ENCODE measurements around the gene PADI6.
A peak's percentile ranks its signal among the peaks of the same experiment; 100 is the strongest.
"Not testable (repeated sequence)": the region's sequence is repeated elsewhere in the genome, so short reads cannot be mapped to it uniquely, and the experiment has no call there.

PADI6 gene

DNA sequence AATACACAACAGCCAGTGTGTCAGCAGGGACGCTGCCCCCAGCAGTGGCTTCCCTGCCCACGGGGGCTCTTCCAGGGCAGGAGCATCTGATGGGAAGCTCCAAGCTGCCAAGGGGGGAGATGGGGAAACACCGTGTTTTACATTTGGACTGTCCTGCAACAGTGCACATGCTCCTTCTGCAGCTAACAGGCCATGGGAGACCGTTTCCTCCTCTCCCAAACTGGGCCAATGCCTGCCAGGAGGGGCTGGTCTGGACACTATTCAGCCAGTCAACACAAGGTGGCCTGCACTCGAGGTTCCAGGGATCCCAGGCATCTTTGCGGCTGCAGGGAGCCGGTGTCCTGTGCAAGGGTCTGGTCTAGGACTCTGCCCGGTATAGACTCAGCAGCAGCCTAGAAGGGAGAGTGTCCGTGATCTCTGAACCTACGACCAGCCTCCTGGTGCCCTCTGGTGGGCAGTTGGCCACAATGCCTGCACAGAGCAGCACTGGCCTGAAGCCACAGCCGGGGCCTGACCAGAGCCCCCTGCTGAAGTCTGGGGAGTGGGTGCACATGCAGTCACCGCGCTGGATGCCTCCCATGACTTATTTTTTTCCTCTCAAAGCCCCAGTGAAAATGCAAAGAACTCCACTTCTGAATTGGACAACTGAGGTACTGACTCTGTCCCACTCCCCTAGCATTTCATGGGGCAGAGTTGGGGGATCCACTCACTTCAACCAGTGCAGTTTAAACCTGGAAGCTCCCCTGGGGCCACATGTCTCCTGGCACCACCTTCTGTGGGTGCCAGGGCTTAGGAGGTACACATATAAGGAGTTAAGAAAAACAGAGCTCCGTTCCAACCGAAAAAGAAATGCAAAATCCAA is 34.1 kb downstream of the PADI6 start:
- peak; percentile 29 for DNase-seq

DNA sequence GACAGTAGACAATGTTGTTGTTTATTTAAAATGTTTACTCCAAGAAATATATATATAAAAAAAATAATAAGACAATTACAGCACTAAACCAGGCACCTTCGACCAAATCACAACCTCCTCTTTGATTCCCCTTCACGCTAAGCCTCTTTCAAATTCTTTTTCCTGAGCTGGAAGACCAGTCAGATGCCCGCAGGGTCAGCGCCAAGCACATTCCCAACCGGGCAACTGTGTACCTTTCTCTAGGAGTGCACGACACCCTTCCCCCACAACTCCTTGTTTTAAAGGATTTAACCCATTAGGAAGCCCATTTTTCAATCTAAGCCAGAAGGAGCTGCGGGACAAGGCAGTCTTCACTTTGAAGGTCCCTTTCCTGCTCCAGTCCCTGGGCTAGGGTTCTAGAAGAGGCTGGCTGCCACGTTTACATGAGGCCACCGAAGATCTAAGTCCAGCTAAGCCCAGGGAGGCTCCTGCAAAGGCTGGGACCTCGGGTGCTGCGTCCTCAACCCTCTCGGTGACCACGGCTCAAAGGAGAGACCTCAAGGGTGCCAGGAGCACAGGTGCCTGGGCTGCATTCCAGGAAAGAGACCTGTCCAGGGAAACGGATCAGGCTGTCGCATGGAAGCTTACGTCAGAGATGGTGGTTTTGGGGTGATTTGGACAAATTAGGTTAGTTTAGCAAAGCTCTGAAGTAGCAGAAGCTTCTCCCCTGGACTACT is 34.9 kb downstream of the PADI6 start:
- not testable (repeated sequence) for DNase-seq

DNA sequence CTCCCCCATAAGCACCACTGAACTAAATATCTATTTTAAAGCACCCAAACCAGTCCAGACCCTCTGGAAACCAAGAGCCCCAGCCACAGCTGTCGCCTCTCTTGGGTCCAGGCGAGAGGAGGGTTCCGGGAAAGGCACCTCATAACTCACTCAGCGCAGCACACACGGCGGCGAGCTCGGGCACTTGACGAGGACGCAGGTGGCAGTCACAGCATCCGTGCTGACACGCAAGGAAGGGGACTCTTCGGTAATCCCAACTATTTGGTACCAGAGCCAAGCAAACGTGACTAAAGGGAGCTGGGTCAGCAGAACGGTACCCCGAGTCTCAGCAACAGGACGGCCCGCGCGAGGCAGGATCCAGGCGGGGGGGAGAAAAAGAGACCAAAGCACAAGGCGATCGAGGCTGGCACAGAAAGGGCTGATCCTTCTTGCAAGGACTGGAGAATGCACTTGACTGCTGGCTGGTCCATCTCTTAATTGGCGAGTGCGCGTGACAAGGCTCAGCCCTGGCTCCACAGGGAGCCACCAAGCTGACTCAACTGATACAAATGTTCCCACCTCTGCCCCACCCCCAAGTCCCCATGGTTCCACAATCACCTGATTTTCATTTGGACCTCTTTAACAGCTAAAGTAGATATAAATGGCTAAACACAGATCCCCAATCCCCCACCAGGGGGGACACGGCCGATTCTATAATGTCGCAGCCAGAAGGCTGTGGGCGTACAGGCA is 36.0 kb downstream of the PADI6 start:
- not testable (repeated sequence) for DNase-seq

DNA sequence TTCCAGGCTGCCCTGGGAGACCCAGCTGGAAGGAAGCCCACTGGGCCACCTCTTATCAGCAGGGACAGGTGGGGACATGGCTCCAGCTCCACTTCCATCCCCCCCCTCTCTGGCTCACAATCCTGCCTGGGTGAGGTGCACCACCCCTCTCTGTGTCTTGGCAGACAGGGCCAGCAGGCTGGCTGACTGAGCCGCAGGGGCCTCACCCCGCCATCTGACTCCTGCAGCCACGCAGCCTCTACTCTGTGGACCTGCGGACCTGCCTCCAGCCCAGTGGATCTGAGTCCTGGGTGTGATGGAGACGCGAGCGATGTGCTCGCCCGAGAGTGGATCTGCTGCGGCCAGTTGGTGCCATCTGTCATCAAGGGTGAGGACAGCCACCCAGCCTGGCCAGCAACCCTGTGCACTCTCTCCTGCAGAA is 37.4 kb downstream of the PADI6 start:
- no peak for DNase-seq

DNA sequence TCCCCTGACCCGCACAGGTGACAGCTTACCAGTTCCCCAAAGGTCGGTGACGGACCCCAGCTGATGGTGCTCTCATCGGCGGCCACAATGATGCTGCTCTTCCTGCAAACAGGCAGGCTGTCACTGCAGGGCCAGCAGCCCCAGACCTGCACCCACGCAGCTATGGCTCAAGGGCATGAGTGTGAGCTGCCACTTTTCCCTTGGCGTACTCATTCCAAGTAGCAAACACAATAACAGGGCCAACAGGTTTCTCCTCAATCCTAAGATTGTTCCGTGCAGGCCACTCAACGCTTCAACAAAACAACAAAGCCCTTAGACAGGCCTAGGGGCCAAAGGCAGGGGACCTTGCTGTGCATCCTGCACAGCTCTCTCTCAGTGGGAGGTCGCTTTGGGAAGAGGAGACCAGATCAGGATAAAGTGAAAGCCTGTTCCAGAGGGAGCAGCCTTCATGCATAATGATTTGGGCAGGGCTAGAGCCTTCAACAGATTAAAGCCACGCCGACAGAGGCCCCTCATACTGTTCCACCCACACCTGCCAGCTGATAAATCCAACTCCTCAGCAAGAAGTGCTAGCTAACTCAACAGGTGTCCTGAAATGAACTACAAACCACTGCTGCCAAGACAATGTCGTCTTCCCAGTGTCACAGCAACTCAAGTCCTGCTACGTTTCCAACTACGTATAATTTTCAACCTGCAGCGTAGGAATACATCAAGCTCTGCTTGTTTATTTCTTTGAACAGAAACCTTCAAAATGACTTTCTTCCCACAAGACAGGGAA is 40.3 kb downstream of the PADI6 start:
- DNase-seq, result no peak

DNA sequence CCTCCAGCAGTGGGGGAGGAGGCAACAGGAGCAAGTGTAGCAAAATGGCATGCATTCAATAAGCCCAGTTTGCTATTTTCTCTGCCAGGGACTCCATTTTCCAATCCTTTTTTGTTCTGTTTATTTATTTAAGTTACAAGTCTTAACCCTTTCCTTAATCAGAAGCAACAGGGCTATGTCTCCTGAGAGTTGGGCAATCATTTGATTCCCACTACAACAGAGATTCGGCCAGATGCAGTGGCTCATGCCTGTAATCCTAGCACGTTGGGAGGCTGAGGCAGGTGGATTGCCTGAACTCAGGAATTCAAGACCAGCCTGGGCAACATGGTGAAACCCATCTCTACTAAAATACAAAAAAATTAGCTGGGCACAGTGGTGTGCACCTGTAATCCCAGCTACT is 42.0 kb downstream of the PADI6 start:
- DNase-seq, result no peak

DNA sequence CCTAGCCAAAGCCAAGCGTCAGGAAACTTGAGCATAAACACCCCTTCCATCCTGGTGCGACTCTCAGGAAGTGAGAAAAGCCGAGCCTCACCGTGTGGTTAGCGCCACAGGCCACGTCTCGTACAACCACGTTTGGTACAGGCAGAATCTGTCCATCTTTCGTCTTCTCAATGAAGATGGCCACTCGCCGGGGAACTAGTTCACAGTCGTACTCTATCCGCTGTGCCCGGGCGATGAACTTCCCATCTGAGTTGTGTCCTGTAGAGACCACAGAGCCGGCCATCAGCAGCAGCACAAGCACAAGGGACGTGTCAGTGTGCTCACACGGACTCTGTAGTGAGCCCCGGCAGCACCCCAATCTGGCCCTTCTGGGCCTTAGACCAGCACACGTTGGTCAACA is 44.4 kb downstream of the PADI6 start:
- no peak for DNase-seq

DNA sequence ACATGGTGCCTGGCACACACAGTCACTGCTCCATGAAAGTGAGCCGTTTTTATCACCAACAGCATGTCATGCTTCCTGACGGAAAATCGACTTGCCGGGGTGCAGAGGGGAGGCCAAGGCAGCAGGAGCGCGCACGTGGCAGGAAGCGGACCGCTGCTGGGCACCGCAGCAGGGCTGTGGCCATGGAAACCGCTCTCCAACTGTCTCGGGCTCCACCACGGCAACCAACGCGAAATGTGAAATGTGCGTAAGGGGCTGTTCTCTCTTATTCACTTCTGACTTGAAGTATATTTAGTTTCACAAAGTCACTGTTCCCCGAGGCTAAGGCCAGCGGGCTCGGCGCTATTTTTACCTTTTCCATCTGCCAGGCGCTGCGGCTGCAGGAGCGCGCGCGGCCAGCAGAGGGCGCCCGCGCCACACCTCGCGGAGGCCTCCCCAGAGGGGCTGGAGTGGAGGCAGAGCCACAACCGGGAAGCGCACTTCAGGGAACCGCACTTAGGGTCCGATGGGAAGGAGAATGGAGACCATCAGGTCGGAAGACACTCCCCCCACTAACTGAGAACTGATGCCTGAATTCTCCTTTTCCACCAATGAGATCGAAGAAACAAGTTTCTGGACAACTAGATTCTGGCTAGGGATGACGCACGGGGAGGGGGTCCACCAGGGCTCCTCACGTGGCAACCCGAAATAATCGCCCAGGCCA is 47.8 kb downstream of the PADI6 start:
- DNase-seq, result peak; percentile 68

DNA sequence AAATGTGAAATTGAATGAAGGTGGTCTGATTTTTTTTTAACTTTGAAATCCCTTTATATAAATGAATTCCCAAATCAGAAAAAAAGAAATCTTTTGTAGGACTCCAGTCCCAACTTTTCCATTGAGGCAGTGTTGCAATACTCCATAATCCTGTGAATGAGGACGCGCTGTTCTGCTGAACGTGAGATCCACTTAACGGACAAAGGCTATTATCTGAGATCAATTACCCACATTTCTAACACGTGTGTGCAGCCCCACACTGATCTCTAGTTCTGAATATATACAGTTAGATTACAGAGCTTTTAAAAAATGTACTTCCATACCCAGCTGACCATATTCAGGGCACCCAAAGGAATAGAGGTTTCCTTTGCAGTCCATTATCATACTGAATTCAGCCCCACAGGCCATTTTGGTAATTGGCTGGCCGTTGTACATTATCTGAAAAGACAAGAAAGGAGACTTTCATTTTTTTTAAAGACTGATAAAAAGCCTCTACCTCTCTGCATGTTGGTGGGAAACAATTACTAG is 48.5 kb downstream of the PADI6 start:
- no peak for DNase-seq

DNA sequence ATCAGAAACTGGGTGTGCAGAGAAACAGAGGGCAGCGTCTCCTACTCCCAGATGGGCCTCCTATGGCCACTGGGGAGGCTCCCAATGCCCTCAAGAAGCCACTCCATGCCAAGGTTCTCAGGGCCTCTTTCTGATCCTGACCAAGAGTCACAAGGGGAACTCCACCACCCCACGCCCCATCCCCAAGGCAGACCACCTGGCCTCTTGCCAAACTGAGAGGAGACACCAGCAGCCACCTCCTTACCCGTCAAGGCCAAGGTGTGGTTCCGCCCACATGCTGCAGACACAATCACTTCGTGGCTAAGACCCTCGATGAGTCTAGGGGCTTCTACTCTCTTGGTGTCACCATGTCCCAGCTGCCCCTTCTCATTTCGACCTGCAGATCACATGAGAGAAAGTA is 50.5 kb downstream of the PADI6 start:
- no peak for DNase-seq

DNA sequence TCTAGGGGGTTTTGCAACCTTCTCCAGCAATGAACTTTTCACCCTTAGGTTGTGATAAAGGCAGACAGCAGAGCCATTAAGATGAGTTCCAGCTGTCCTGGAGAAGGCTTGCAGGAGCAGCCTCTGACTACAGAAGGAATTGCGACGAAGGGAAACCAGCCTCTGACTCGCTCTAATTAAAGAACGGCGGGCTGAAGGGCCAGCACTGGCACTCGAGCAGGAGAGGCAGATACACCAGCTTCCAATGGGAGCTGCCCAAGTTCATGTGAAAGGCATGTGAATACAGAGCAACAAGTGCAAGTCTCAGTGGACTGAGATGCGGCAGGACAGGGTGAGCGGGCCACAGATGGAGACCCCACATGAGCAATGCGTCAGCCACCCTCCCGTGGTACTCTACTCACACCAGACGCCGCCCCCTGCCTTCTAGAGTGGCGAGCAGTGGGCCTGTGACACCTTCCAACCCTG is 51.8 kb downstream of the PADI6 start:
- no peak for DNase-seq

DNA sequence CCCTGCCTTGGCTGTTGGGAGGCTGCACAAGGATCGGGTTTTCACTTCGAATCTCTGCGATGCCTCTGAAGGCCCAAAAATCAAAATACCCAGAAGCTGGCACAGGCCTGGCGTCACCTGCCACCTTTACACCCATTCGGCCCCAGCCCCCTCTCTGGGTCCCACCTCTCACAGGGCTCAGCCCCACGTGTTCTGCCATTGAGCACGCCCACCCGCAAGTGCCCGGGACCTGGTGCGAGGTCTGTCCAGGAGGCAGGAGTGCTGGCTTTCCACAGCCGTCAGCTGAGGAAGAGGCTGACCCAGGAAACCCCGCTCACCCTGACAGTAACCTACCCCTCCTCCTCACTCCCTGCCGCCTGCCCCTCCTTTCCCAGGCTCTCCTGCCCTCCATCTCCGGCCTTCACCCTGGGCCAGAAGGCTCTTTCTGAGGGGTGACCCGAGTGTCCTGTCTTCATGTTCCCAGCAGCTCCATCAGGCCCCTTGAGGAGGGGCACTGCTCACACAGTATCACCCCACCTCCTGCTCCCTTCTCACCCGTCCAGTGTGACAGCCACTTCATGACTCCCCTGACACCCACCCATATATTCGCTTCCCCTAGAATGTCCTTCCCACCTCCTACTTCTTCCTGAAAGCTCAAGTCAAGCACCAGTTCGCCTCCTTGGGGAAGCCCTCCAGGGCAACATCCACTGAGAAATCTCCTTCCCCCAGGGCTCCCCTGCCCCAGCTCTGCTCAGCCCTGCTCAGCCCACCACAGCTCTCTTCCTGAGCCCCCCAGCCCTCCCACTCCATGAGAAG is 54.0 kb downstream of the PADI6 start:
- DNase-seq, result no peak

DNA sequence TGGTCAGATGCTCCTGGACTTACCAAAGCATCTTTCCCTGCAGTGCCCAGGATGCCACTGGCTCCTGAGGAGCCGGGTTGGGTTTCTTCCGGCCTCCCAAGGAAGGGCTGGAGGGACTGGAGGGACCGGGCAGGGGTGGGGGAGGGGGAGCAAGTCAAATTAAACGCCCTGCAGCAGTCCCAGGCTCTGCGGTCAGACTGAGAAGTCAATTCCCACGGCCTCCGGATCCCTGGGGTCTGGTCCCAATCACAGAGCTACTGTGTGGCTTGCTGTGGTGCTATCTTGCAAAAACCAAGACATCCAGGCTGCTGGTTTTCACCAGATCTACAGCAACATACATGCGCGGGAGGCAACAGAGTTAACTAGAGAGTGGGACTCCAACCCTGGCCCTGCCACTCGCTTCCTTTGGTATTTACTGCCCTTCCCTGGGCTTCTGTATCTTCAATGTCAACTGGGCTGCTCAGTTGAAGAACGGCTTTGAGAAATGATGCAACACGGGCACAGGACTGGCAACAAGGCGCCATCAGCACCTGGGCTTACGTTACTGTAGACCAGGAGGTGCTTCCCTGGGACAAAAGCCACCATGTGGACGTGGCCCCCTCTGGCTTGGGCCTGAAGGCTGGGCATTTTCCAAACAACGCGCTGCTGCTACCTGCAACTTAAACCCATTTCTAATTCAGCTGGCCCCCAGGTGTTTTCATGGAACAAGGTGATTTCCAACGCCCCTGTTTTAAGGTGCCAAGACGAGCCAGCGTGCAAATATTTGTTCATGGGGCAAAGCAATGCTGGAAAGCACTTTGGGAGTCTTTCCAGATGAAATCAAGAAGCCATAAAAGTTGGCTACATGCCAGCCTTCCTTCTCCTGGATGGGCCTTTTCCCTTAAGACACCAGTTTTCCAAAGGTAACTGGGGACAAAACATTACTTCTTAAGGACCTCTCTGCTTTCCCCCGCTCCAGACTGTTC is 56.0 kb downstream of the PADI6 start:
- no peak for DNase-seq

DNA sequence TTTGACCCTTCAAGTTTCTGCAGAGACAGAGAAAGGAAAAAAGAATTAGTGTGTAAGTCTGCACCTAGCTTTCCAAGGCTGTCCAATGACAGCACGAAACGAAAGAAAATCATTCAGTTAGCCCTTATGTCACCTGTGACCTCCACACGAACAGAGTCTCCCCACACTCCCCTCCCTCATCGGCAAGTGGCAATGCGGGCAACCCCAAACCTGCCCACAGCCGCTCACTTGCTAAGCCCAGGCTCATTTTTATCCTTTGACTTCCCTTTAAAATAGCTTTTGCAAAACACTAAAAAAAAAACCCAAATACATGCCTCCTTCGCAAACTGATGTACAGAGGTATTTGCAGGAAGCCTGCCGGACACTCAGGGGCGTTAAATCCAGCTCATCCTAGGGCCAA is 57.2 kb downstream of the PADI6 start:
- no peak for DNase-seq

DNA sequence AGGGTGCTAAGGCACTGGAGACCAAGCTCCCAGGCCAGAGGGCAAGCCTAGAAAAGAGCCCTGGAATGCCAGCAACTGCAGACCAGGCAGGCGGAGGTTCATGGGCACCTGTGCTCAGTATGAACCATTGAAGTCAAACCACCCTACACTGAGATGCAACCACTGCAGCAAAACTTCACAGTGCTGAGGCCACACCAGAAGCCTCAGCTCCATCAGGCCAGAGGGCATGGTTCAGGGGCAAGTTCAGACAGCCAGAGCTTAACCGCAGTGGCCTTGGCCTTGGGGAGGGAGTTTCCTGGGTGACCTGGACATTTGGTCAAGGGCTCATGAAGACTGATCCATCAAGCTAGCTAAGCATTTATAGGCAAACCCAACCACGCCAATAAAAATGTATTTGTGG is 60.4 kb downstream of the PADI6 start:
- DNase-seq, result no peak

DNA sequence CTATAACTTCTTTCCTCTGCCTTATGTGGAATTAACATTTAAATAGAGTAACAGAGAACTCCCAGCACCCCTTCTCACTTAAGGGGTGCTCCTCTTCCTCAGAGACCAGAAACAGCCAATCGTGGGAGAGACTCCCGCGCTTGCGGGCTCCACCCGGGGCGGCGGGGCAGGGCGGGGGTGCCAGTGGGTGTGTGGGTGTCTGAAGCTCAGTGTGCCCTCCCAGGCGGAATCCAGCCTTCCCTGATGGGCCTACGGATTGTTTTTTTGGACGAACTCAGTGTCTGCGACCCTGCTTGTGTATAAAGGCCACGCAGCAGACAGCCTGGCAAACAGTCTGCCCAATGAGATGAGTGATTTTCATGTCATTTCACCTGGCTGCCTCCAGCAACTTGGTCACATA is 61.3 kb downstream of the PADI6 start:
- DNase-seq, result no peak

DNA sequence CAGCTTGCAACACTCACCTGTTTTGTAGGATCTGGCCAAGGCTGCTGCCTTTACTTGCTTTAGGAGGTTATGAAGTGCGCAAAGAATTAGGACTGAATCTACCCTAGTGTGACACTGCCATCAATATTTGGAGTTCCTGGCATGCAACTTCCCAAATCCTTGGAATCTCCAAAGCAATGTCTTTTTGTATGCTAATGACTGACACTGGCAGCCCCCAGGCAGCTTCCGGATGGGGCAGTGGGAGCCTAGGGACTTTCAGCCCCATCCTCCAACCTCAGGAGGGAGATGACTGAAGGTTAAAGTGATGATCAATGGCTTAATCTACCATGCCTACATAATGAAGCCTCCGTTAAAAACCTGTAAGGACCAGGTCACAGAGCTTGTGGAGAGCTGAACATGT is 62.0 kb downstream of the PADI6 start:
- no peak for DNase-seq

DNA sequence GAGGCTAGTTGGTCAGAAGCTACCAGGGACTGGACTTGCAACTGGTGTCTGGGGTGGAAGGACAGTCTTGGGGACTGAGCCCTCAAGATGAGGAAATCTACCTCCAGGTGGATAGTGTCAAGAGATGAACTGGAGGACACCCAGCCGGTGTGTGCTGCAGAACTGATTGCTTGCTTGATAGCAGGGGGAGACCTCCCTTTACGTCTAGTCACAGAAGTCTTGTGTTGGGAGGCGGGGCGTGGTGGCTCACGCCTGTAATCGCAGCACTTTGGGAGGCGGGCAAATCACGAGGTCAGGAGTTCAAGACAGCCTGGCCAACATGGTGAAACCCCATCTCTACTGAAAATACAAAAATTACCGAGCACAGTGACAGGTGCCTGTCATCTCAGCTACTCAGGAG is 62.6 kb downstream of the PADI6 start:
- no peak for DNase-seq

DNA sequence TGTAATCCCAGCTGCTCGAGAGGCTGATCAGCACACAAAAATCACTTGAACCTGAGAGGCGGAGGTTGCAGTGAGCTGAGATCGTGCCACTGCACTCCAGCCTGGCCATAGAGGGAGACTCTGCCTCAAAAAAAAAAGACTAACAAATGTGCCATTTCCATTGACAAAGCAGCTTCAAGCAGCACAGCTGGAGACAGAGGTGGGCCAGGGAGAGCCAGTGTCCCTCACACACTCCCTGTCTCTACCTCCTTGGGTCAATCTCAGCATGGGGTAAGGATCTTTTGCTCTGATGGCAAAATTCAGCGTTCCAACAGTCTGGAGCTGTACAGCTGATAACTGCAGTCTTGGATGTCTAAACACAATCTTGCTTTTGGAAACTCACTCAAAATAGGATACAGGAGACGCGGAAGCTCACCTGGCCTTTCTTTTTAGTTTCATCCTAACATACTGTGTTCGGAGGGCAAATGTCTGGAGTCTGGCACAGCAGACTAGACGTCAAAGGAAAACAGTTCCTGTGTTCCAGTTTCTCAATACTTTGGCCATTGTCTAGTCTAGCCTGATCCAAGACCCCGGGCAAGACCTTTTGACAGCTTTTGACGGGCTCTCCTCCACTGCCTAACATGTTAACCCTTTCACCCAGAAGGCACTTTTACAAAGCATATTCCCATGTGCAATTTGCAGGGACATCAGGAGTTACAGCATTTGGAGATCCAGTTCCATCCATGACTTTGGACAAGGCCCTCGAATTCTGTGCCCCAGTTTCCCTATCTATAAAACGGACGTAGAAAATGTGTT is 64.6 kb downstream of the PADI6 start:
- DNase-seq, result no peak

All from CD4-positive, alpha-beta T cell treated with Interleukin-21 for 1 hour (primary cell).